ENCODE results near the gene GRIA3.

GRIA3 gene

DNA sequence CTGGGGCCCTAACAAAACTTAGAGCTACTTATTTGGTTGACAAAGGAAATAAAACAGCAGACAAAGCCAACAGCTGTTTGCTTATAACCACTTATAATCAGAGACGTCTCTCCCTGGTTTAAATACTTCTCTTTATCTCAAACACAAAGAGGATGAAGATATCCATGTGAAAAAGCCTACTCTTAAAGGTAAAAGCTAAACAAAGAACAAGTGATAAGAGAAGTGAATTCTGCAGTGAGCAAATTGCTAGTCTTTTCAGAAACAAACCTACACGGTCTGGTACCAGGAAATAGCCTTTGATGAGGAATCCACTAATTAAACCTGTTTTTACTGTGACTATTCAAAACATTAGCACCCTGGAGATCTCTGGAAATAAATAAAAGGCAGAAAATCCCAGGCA is 46.7 kb downstream of the GRIA3 start:
- TF ChIP-seq TAF1 (IDR thresholded peaks at IDR 0.05; ENCODE audit: borderline replicate concordance, low read depth, low read length), result no peak
- TF ChIP-seq POLR2A (IDR thresholded peaks at IDR 0.05; ENCODE audit: low read depth, low read length), result no peak
- DNase-seq (ENCODE audit: insufficient read length), result no peak
- no peak for FAIRE-seq

DNA sequence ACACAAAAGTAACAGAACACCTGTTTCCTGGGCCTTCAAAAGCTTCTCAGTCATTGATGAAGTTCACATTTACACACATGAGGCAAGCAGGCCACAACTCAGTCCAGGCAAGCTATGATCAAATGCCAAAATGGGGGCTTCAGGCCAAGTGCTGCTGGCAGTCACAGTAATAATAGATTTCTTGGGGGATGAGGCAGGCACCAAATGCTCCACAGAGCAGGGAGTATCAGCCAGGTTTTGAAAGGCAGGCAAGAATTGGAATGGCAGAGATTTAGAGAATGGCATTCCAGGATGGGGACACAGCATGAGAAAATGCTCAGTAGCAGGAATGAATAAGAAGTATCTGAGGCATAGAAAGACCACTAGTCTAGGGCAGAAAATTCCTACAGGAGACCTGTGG is 52.8 kb downstream of the GRIA3 start:
- no peak for TF ChIP-seq POLR2A (IDR thresholded peaks at IDR 0.05; ENCODE audit: low read depth, low read length)
- DNase-seq (ENCODE audit: insufficient read length), result no peak
- no peak for FAIRE-seq

- DNase-seq (ENCODE audit: insufficient read length) (no peak), FAIRE-seq (no peak)
- TF ChIP-seq TAF1 (IDR thresholded peaks at IDR 0.05; ENCODE audit: borderline replicate concordance, low read depth, low read length), result no peak
- no peak for TF ChIP-seq POLR2A (IDR thresholded peaks at IDR 0.05; ENCODE audit: low read depth, low read length)
- no peak for TF ChIP-seq POLR2AphosphoS5 (IDR thresholded peaks at IDR 0.05; ENCODE audit: low read depth, low read length)
Measured at GRCh38 chrX:123237271-123237670, 53.2 kb downstream of the GRIA3 start.

- FAIRE-seq (no peak), DNase-seq (ENCODE audit: insufficient read length) (no peak)
- TF ChIP-seq TAF1 (IDR thresholded peaks at IDR 0.05; ENCODE audit: borderline replicate concordance, low read depth, low read length), result no peak
- no peak for TF ChIP-seq POLR2AphosphoS5 (IDR thresholded peaks at IDR 0.05; ENCODE audit: low read depth, low read length)
- no peak for TF ChIP-seq POLR2A (IDR thresholded peaks at IDR 0.05; ENCODE audit: low read depth, low read length)
Measured at GRCh38 chrX:123254457-123254856, 70.4 kb downstream of the GRIA3 start.

DNA sequence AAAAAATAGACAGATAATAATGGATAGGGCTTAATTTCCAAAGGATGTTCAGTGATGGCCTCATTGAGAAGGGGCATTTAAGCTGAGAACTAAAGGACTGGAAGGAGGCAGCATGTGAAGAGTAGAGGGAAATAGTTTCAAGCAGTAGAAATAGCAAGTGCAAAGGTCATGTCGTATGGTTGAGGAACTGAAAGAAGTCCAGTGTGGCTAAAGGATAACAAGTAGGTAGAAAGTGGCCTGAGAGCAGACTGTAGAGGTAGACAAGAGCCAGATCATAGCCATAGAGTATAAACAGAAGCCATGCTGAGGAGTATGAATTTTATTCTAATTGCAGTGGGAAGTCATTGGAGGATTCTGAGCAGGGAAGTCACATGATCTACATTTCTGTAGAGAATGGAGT is 72.3 kb downstream of the GRIA3 start:
- FAIRE-seq (no peak), DNase-seq (ENCODE audit: insufficient read length) (no peak)
- no peak for TF ChIP-seq POLR2A (IDR thresholded peaks at IDR 0.05; ENCODE audit: low read depth, low read length)
- TF ChIP-seq POLR2AphosphoS5 (IDR thresholded peaks at IDR 0.05; ENCODE audit: low read depth, low read length), result no peak
- no peak for TF ChIP-seq TAF1 (IDR thresholded peaks at IDR 0.05; ENCODE audit: borderline replicate concordance, low read depth, low read length)

- TF ChIP-seq TAF1 (IDR thresholded peaks at IDR 0.05; ENCODE audit: borderline replicate concordance, low read depth, low read length), result no peak
- TF ChIP-seq POLR2AphosphoS5 (IDR thresholded peaks at IDR 0.05; ENCODE audit: low read depth, low read length), result no peak
- no peak for TF ChIP-seq POLR2A (IDR thresholded peaks at IDR 0.05; ENCODE audit: low read depth, low read length)
- no peak for FAIRE-seq
Measured at GRCh38 chrX:123260920-123261418, 76.9 kb downstream of the GRIA3 start.

DNA sequence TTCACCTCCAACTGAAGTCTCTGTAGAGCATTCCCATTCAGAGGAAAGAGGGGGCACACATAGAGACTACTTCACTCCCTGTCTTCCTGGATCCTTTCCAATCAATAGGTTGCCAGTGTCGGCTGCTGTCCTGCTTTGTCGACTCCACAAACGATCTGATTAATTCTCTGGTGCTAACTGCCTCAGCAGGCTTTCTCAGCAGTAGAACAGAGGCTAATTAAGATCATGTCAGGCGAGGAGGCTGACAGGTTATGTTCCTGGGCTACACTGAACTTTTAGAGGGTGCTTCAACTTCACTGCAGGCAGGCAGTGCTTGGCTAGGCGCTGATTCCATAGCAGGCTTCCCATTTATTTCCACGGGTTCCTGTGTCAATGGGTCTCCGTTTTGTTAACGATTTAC is 79.2 kb downstream of the GRIA3 start:
- TF ChIP-seq TAF1 (IDR thresholded peaks at IDR 0.05; ENCODE audit: borderline replicate concordance, low read depth, low read length), result no peak
- no peak for TF ChIP-seq POLR2A (IDR thresholded peaks at IDR 0.05; ENCODE audit: low read depth, low read length)
- TF ChIP-seq POLR2AphosphoS5 (IDR thresholded peaks at IDR 0.05; ENCODE audit: low read depth, low read length), result no peak
- DNase-seq (ENCODE audit: insufficient read length) (no peak), FAIRE-seq (no peak)

More at GRCh38 chrX:123260920-123261418, 76.9 kb downstream of the GRIA3 start:
- DNase-seq (ENCODE audit: insufficient read length), result no peak

DNA sequence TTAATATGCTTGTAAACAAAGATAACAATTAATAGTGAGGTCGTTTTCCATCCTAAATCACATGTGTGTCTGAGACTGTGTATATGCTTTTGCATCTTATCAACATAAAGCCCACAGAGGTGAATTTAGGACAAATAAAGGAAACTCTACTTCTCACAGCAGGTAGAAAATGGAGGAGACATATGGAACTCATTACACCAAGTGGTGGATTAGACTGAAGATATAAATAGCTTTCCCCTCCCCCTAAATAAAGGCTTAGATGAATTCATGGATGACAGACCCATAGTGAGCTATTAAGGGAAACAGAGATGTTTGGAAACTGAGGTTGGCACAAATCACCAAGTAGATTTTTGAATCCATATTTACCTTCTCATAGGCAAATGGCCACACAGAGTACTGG is 79.7 kb downstream of the GRIA3 start:
- FAIRE-seq (no peak), DNase-seq (ENCODE audit: insufficient read length) (no peak)
- no peak for TF ChIP-seq POLR2AphosphoS5 (IDR thresholded peaks at IDR 0.05; ENCODE audit: low read depth, low read length)
- no peak for TF ChIP-seq TAF1 (IDR thresholded peaks at IDR 0.05; ENCODE audit: borderline replicate concordance, low read depth, low read length)
- no peak for TF ChIP-seq POLR2A (IDR thresholded peaks at IDR 0.05; ENCODE audit: low read depth, low read length)

DNA sequence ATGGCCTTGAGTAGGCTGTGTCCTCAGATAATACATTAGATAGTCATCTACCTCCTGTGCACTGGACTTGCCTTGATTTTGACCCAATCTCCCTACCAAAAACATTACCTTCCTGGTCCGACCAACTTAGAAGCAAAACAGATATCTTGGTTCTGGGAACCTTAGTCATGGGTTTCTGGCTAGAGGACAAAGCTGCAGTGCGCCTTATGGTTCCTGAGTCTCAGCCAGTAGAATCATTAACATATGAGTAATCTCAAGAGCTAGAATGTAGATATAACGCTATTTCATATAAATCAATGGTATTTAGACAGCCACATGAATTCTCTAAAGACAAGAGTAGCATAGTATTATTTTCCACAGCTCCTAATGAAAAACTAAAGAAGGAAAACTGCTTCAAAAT is 83.1 kb downstream of the GRIA3 start:
- DNase-seq (ENCODE audit: insufficient read length) (no peak), FAIRE-seq (no peak)
- TF ChIP-seq TAF1 (IDR thresholded peaks at IDR 0.05; ENCODE audit: borderline replicate concordance, low read depth, low read length), result no peak
- TF ChIP-seq POLR2AphosphoS5 (IDR thresholded peaks at IDR 0.05; ENCODE audit: low read depth, low read length), result no peak
- no peak for TF ChIP-seq POLR2A (IDR thresholded peaks at IDR 0.05; ENCODE audit: low read depth, low read length)

DNA sequence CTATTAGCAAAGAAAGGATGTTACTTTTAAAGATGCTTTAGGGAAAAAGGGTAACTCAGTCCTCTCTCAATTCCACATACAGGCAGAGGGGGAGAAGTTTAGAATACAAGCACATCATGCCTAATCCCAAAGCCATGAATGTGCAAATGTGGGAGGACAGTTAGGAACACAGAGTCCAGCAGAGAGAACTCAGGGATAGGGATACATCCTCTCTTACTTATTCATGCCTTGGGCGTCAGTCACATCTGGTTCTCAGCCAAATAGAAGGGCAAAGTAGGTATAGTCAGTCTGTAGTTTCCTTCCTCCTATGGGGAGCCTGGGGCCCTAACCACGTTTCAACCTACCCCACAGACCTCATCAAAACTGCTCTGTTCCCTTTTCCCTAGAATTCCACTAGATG is 87.8 kb downstream of the GRIA3 start:
- TF ChIP-seq TAF1 (IDR thresholded peaks at IDR 0.05; ENCODE audit: borderline replicate concordance, low read depth, low read length) (no peak), POLR2AphosphoS5 (IDR thresholded peaks at IDR 0.05; ENCODE audit: low read depth, low read length) (no peak), POLR2A (IDR thresholded peaks at IDR 0.05; ENCODE audit: low read depth, low read length) (no peak)
- DNase-seq (ENCODE audit: insufficient read length) (no peak), FAIRE-seq (no peak)

DNA sequence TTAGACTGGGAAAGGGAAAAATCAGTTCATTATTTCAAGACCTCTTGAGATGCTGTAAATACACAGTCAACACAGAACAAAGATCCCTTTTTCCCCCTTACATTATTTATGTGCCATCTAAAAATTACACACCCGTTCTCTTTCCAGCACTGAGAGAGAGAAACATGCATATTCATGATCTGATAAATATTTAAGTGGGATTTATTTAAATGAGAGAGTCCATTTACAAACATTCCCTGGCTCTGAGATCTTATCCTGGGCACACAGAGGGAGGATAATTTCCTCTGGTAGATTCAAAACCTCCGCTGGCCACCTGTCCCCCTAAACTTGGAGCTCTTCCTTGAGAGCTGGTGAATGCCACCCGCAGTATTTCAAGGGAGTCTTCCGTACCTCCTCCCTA is 88.6 kb downstream of the GRIA3 start:
- TF ChIP-seq POLR2AphosphoS5 (IDR thresholded peaks at IDR 0.05; ENCODE audit: low read depth, low read length) (no peak), TAF1 (IDR thresholded peaks at IDR 0.05; ENCODE audit: borderline replicate concordance, low read depth, low read length) (no peak), POLR2A (IDR thresholded peaks at IDR 0.05; ENCODE audit: low read depth, low read length) (no peak)
- DNase-seq (ENCODE audit: insufficient read length) (no peak), FAIRE-seq (no peak)

DNA sequence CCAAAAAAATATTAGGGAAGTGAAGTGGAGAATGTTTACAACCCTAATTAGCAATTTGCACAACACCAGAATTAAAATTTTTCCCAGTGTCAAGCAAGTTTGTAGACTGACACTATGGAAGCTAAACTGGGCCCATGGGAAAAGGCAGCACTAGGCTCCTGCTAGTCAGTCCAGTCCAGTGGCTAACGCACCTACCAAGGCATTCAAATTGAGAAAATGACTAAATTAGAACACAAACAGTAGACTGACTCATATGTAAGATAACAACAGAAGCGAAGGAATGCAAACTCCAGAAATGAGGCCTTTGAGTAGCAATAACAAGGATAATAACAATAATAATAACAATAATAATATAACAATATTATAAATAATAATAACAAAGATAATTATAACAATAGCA is 90.7 kb downstream of the GRIA3 start:
- DNase-seq (ENCODE audit: insufficient read length), result no peak
- TF ChIP-seq TAF1 (IDR thresholded peaks at IDR 0.05; ENCODE audit: borderline replicate concordance, low read depth, low read length) (no peak), POLR2A (IDR thresholded peaks at IDR 0.05; ENCODE audit: low read depth, low read length) (no peak), POLR2AphosphoS5 (IDR thresholded peaks at IDR 0.05; ENCODE audit: low read depth, low read length) (no peak)
- no peak for FAIRE-seq

- TF ChIP-seq POLR2AphosphoS5 (IDR thresholded peaks at IDR 0.05; ENCODE audit: low read depth, low read length), result no peak
- TF ChIP-seq TAF1 (IDR thresholded peaks at IDR 0.05; ENCODE audit: borderline replicate concordance, low read depth, low read length), result no peak
- no peak for TF ChIP-seq POLR2A (IDR thresholded peaks at IDR 0.05; ENCODE audit: low read depth, low read length)
- no peak for FAIRE-seq
- no peak for DNase-seq (ENCODE audit: insufficient read length)
Measured at GRCh38 chrX:123277347-123277746, 93.3 kb downstream of the GRIA3 start.

All from GM12892 (cell line).